ENCODE results near the gene HOMER2.
A peak's percentile ranks its signal among the peaks of the same experiment; 100 is the strongest.
"Not testable (repeated sequence)": the region's sequence is repeated elsewhere in the genome, so short reads cannot be mapped to it uniquely, and the experiment has no call there.

HOMER2 gene

DNA sequence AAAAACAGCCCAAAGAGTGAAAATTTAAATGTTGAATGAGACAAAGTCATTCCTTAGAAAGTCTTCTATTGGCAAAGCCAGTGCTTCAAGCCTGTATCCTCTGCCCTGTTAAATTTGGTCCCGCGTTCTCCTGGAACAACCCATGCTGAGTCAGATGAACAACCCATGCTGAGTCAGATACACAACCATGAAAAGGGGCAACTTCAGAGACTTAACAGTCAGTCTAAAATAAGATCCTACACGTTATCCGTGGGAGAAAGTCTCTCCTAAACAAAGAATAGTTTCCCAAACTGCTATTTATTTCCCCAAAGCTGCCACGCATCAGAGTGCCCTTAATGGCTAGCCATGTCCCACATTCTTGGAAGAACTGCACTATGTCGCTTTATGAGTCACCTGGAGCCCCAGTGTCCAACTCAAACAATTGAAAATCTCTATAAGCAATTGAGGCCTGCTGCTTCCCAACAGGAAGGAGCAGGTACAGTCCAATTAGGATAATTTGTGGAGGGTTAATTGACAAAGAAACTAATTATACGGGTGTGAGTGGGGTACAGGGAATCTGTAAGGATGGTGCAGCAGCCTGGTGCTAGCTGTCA, 77.0 kb downstream of the HOMER2 start:
- peaks cover 11% of the 10 kb centered on the region for H3K4me1 ChIP-seq (ENCODE audit: control insufficient read depth, insufficient read depth, low read length, unreplicated experiment)
- no peaks in the 10 kb centered on the region for H3K79me2 ChIP-seq (ENCODE audit: control insufficient read depth, insufficient read depth, low read length, unreplicated experiment)
- no peaks in the 10 kb centered on the region for H3K27me3 ChIP-seq (ENCODE audit: insufficient read depth, low read length)
- H3K27ac ChIP-seq (ENCODE audit: low read depth, low read length) = peak overlapping the region; percentile 53
- H2AFZ ChIP-seq (ENCODE audit: low read length, unreplicated experiment) = no peak overlapping the region
- no peaks in the 10 kb centered on the region for H3K36me3 ChIP-seq (ENCODE audit: insufficient read depth, low read length)
- 0 out of 2 replicates have a peak overlapping the region, but pooled peaks have one; percentile 10 for H3K4me3 ChIP-seq (ENCODE audit: low read depth, low read length)

DNA sequence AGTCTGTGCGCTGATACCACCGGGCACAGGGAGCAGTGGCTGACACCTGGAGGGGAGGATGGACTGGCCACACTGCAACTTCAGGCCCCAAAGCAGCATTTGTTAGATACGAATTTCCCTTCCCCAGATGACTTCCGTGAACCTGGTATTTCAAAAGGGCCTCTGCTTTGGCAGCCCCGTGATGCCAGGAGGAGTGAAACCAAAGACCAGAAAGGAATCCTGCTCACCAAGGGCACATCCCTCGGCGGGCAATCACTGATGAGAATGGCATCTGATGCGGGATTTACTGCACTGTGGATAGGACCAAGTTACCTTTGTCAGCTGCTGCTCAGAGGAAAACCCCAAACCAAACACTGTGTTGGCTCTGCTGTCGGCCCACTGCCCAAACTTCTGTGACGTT, 77.6 kb downstream of the HOMER2 start:
- no peaks in the 10 kb centered on the region for H3K79me2 ChIP-seq (ENCODE audit: control insufficient read depth, insufficient read depth, low read length, unreplicated experiment)
- H2AFZ ChIP-seq (ENCODE audit: low read length, unreplicated experiment) = no peak overlapping the region
- peaks cover 11% of the 10 kb centered on the region for H3K4me1 ChIP-seq (ENCODE audit: control insufficient read depth, insufficient read depth, low read length, unreplicated experiment)
- H3K4me3 ChIP-seq (ENCODE audit: low read depth, low read length) = no peak overlapping the region
- H3K27ac ChIP-seq (ENCODE audit: low read depth, low read length) = 0 out of 2 replicates have a peak overlapping the region, but pooled peaks have one; percentile 53
- no peaks in the 10 kb centered on the region for H3K27me3 ChIP-seq (ENCODE audit: insufficient read depth, low read length)
- H3K36me3 ChIP-seq (ENCODE audit: insufficient read depth, low read length) = no peaks in the 10 kb centered on the region

- no peak overlapping the region for H2AFZ ChIP-seq (ENCODE audit: low read length, unreplicated experiment)
- peaks cover 11% of the 10 kb centered on the region for H3K4me1 ChIP-seq (ENCODE audit: control insufficient read depth, insufficient read depth, low read length, unreplicated experiment)
Measured at GRCh38 chr15:82874267-82874666, 78.3 kb downstream of the HOMER2 start.

GRCh38 chr15:82873000-82873680, 79.4 kb downstream of the HOMER2 start:
- Histone ChIP-seq H2AFZ (ENCODE audit: low read length, unreplicated experiment) (no peak overlapping the region), H3K27ac (ENCODE audit: low read depth, low read length) (no peak overlapping the region), H3K36me3 (ENCODE audit: insufficient read depth, low read length) (no peaks in the 10 kb centered on the region), H3K27me3 (ENCODE audit: insufficient read depth, low read length) (no peaks in the 10 kb centered on the region), H3K4me1 (ENCODE audit: control insufficient read depth, insufficient read depth, low read length, unreplicated experiment) (peaks cover 11% of the 10 kb centered on the region), H3K79me2 (ENCODE audit: control insufficient read depth, insufficient read depth, low read length, unreplicated experiment) (no peaks in the 10 kb centered on the region), H3K4me3 (ENCODE audit: low read depth, low read length) (no peak overlapping the region)

More at GRCh38 chr15:82874267-82874666, 78.3 kb downstream of the HOMER2 start:
- Histone ChIP-seq H3K4me3 (ENCODE audit: low read depth, low read length) (no peak overlapping the region), H3K79me2 (ENCODE audit: control insufficient read depth, insufficient read depth, low read length, unreplicated experiment) (no peaks in the 10 kb centered on the region), H3K36me3 (ENCODE audit: insufficient read depth, low read length) (no peaks in the 10 kb centered on the region), H3K27me3 (ENCODE audit: insufficient read depth, low read length) (no peaks in the 10 kb centered on the region), H3K27ac (ENCODE audit: low read depth, low read length) (no peak overlapping the region)

DNA sequence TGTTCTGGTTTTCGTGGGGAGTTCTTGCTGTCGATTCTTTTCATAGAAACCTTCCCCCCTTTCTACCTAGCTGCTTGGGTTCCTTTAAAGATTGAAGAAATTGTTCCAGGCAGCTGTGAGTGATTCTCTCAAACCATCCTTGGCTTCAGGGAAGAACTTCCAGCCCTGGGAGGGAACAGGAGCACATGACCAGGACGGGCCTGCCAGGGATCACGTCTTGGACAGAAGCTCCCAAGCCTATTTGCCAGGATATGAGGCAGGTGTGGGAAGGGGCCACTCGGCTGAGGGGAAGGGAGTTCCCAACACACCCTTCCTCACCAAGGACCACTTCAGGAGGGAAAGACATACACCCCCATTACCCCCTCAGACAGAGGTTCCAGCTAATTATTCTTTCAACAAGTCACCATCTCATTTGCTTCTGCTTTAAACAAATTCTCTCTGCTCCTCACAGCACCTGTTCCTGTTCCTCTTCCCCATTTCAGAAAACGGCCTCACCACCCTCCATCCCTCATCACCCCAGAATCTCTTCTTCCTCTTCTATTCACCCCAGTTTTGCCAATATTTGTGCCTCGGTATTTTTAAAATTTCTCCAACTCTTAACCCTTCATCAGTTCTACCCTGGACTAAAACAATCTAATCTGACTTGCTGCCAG, 80.6 kb downstream of the HOMER2 start:
- H3K27ac ChIP-seq (ENCODE audit: low read depth, low read length) = no peak overlapping the region
- H3K27me3 ChIP-seq (ENCODE audit: insufficient read depth, low read length) = no peaks in the 10 kb centered on the region
- no peak overlapping the region for H2AFZ ChIP-seq (ENCODE audit: low read length, unreplicated experiment)
- no peaks in the 10 kb centered on the region for H3K79me2 ChIP-seq (ENCODE audit: control insufficient read depth, insufficient read depth, low read length, unreplicated experiment)
- no peaks in the 10 kb centered on the region for H3K36me3 ChIP-seq (ENCODE audit: insufficient read depth, low read length)
- peaks cover 11% of the 10 kb centered on the region for H3K4me1 ChIP-seq (ENCODE audit: control insufficient read depth, insufficient read depth, low read length, unreplicated experiment)
- no peak overlapping the region for H3K4me3 ChIP-seq (ENCODE audit: low read depth, low read length)

- H2AFZ ChIP-seq (ENCODE audit: low read length, unreplicated experiment) = no peak overlapping the region
Measured at GRCh38 chr15:82871358-82871757, 81.2 kb downstream of the HOMER2 start.

DNA sequence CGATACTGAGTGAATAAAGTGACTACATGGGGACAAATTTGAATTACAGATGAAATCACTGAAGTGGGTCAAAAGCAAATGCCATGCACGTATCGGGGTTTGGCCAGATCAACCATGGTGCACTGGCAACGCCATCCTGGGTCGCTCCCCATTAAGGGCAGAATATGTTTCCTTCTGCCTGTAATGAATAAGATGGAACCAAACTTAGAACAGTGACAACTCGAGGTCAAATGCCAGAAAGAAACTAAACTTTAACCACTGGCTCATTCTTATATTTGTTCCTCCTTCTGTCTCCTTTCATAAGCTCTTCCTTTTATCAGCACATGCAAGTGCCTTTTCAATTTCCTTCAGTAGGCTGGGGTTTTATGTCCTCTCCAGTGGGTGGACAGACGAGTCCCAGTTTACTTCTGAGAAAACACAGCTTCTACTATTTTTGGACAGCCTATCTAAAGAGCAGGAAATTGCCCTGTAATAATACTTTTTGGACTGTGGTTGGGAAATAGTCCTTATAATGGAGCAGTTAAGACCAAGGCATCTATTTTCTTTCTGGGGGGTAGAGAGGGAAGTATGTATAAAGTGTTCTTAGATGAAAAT, 81.7 kb downstream of the HOMER2 start:
- Histone ChIP-seq H2AFZ (ENCODE audit: low read length, unreplicated experiment) (no peak overlapping the region), H3K79me2 (ENCODE audit: control insufficient read depth, insufficient read depth, low read length, unreplicated experiment) (no peaks in the 10 kb centered on the region), H3K27ac (ENCODE audit: low read depth, low read length) (no peak overlapping the region), H3K4me3 (ENCODE audit: low read depth, low read length) (no peak overlapping the region), H3K36me3 (ENCODE audit: insufficient read depth, low read length) (no peaks in the 10 kb centered on the region), H3K27me3 (ENCODE audit: insufficient read depth, low read length) (no peaks in the 10 kb centered on the region), H3K4me1 (ENCODE audit: control insufficient read depth, insufficient read depth, low read length, unreplicated experiment) (peaks cover 8% of the 10 kb centered on the region)

More at GRCh38 chr15:82871358-82871757, 81.2 kb downstream of the HOMER2 start:
- Histone ChIP-seq H3K79me2 (ENCODE audit: control insufficient read depth, insufficient read depth, low read length, unreplicated experiment) (no peaks in the 10 kb centered on the region), H3K36me3 (ENCODE audit: insufficient read depth, low read length) (no peaks in the 10 kb centered on the region), H3K27ac (ENCODE audit: low read depth, low read length) (no peak overlapping the region), H3K27me3 (ENCODE audit: insufficient read depth, low read length) (no peaks in the 10 kb centered on the region), H3K4me1 (ENCODE audit: control insufficient read depth, insufficient read depth, low read length, unreplicated experiment) (peaks cover 11% of the 10 kb centered on the region), H3K4me3 (ENCODE audit: low read depth, low read length) (no peak overlapping the region)

GRCh38 chr15:82865981-82866380, 86.5 kb downstream of the HOMER2 start:
- not testable (repeated sequence) for H3K27me3 ChIP-seq (ENCODE audit: insufficient read depth, low read length); H3K4me1 ChIP-seq (ENCODE audit: control insufficient read depth, insufficient read depth, low read length, unreplicated experiment); H3K27ac ChIP-seq (ENCODE audit: low read depth, low read length); H3K36me3 ChIP-seq (ENCODE audit: insufficient read depth, low read length); H2AFZ ChIP-seq (ENCODE audit: low read length, unreplicated experiment); H3K79me2 ChIP-seq (ENCODE audit: control insufficient read depth, insufficient read depth, low read length, unreplicated experiment); H3K4me3 ChIP-seq (ENCODE audit: low read depth, low read length)

DNA sequence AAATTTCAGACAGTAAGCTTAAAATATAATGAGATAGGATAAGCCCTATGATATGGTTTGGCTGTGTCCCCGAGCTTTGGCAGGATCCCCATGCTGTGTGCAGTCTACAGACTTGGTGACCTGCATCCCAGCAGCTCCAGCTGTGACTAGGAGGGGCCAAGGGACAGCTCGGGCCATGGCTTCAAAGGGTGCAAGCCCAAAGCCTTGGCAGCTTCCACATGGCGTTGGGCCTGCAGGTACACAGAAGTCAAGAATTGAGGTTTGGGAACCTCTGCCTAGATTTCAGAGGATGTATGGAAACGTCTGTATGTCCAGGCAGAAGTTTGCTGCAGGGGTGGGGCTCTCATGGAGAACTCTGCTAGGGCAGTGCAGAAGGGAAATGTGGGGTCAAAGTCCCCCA, 86.9 kb downstream of the HOMER2 start:
- not testable (repeated sequence) for H3K27ac ChIP-seq (ENCODE audit: low read depth, low read length); H3K79me2 ChIP-seq (ENCODE audit: control insufficient read depth, insufficient read depth, low read length, unreplicated experiment); H3K27me3 ChIP-seq (ENCODE audit: insufficient read depth, low read length); H3K4me1 ChIP-seq (ENCODE audit: control insufficient read depth, insufficient read depth, low read length, unreplicated experiment); H2AFZ ChIP-seq (ENCODE audit: low read length, unreplicated experiment); H3K36me3 ChIP-seq (ENCODE audit: insufficient read depth, low read length); H3K4me3 ChIP-seq (ENCODE audit: low read depth, low read length)

DNA sequence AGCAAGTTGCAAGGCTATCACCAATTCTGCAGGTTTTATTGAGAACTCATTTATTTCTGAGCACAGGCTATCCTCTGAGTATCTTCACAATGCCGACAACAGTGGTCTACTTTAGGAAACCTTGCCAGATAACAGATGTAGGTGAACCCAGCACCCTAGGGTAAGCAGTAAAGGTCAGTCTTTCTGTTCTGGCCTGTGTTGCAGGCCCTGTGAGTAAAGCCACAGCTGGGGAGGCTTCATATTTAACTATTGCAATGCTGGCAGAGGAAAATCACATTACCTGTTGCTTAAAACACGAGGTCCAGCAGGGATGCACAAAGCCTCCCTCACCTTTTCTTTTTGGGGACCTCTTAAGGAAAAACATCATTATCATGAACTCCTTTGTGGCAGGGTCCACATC, 87.6 kb downstream of the HOMER2 start:
- Histone ChIP-seq H3K27ac (ENCODE audit: low read depth, low read length) (no peak overlapping the region), H3K4me3 (ENCODE audit: low read depth, low read length) (no peak overlapping the region), H3K27me3 (ENCODE audit: insufficient read depth, low read length) (no peaks in the 10 kb centered on the region), H2AFZ (ENCODE audit: low read length, unreplicated experiment) (no peak overlapping the region), H3K4me1 (ENCODE audit: control insufficient read depth, insufficient read depth, low read length, unreplicated experiment) (no peaks in the 10 kb centered on the region), H3K36me3 (ENCODE audit: insufficient read depth, low read length) (no peaks in the 10 kb centered on the region), H3K79me2 (ENCODE audit: control insufficient read depth, insufficient read depth, low read length, unreplicated experiment) (no peaks in the 10 kb centered on the region)
